NCI-H82 treated with DMSO at 0.1 percent for 48 hours (cell line): ENCODE results near the gene ADARB2.
"Not testable (repeated sequence)": the region's sequence is repeated elsewhere in the genome, so short reads cannot be mapped to it uniquely, and the experiment has no call there.

ENCODE experiments used
- DNase-seq: peaks from one replicate; lab custom pipeline; 2025; ENCODE audit not compliant: unreplicated experiment; lab: John Stamatoyannopoulos, UW

Gene ADARB2

DNA sequence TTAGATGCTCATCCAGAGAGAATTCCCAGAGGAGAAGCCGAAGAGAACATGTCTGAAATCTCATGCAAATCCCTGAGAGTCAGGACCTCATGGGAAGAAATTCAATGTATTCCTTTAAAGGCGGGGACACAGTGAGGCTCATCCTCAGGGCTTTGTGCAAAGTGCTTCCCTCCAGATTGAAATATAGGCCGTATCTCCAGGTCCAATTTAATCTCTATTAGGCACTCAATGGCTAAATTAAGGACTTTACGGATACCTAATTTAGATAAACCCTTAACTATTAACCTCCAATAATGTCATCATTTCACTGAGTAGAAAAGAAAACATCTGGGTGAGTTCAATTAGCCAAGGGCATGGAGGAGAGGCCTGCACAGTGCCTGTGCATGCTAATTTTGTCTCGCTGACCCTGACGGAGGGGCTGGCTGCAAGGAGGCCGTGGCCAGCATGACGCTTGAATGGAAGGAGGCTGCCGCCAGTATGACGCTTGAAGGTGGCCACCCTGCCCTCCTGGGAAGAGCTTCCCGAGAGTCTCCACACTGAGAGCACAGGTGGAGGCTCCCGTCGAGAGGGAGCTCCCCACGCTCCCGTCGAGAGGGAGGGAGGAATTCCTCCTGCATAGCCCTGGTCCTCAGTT is 287.6 kb downstream of the ADARB2 start:
- no peak for DNase-seq

DNA sequence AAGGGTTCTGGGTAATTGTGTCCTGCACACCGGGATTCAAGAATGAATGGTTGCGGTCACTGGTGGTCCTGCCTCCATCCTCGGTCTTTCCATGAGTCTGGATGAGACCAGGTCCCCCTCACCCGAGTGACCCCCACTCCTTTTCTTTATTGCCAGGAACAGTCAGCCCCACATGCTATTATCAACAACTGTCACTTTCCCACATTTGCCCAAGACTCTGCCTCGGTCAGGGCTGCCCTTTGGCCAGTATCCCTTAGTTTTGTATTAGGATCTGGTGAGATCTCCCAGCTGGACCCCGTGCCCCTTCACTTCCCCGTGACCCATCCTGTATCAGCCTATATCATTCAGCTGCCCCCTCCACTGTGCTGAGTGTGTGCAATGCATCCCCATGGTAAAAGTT is 288.3 kb downstream of the ADARB2 start:
- DNase-seq: no peak

DNA sequence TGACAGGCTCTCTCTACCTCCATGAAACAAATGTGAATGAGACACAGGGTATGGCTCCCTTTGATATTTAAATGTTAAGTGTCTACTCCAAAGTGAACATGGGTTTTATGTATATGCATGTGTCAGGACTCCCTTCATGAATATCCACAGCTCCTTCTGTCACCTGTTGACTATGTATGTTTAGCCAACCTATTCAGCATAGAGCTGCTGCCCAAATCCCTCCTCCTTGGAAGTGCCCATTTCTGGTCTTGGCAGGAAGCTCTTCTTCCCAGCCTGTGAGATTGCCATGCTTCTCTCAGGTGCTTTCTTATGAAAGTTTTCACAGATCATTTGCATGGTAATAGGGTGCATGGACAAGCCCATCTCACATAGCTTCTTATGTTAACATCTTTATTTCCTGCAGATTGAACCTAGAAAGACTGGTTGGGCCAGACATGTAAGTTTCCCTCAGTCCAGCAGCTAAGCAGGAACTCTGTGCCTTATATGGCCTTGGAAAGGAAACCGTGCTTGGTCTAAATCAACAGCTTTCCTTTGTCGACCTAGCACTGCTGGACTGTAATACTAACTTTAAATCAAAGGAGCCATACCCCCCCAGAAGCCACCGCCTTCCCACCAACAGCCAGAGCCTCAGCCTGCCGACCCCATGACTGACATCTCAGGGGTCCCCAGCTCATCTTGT is 288.9 kb downstream of the ADARB2 start:
- no peak for DNase-seq

DNA sequence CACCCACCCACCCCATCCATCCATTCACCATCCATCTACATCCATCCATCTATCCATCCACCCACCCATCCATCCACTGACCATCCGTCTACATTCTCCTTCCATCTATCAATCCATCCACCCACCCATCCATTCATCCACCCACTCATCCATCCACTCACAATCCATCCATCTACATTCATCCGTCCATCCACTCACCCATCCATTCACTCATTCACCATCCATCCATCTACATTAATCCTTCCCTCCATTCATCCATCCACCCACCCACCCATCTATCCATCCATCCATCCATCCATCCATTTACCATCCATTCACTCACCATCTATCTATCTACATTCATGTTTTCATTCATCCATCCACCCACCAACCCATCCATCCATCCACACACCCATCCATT is 292.5 kb downstream of the ADARB2 start:
- no peak for DNase-seq

DNA sequence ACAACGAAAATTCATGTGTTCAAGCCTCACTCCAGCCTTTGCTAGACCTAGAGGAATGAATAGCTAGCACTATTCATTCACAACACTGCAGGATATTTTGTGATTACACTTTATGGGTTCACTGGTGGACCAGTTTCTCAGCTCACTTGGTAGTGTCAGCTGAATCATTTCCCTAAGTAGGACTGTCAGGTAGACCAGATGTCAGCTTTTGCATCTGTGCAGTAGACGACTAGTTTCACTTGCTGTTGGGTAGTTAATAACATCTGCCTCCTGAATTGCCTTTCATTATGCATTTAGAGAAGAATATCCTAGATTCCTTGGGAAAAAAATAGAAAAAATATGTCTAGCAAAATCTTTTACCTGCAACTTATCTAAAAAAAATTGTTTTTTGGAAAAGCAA is 296.4 kb downstream of the ADARB2 start:
- no peak for DNase-seq

DNA sequence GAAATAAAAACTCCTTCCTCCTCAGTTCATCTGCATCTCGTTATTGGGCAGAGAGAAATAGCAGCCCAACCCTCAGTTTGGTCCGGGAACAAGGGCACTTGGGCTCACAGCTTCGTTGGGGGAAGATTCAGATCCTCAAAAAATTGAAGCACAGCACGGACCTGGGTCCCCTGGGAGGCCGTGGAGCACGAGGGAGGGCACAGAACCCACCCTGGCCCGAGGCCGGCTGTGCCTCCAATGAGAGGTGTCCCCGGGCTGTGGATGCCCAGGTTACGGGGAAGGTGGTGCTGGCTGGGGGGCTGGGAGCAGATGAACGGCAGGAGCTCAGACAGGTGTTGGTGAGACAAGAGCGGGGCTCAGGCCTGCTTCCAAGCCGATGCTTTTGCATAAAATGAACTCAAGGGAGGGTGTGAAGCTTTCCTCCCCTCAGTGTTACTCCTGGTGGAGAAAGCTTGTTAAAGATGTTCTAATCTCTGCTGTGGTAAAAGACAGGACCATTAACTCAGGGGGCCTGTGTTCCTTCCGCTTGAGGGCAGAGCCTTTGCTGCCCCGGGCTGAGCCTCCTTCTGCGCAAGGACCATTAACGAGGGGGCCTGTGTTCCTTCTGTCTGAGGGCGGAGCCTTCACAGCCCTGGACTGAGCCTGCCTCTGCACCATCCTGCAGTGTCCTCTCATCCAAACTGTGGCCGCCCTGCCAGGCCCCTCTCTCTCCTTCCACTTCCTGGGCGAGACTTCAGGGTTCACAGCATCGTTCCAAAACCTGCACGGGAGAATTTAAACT is 302.2 kb downstream of the ADARB2 start:
- DNase-seq: no peak

DNA sequence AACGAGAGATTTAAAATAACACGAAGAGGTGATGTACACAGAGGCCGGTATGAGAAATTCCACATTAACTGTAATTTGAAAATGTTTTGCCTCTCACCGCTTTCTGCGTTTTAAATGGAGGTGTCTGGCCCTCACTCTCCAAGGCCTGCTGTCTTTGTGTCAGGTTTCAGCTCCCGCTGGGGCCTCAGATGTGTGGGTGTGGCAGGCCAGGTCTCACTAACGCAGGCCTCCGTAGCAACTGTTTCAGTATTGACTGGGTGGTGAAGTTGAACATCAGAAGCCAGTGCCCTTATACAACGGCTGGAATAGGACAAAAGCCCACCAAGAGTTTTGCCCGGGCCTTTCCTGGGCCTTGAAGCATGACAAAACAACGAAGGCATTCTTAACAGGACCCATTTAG is 303.1 kb downstream of the ADARB2 start:
- DNase-seq: no peak

DNA sequence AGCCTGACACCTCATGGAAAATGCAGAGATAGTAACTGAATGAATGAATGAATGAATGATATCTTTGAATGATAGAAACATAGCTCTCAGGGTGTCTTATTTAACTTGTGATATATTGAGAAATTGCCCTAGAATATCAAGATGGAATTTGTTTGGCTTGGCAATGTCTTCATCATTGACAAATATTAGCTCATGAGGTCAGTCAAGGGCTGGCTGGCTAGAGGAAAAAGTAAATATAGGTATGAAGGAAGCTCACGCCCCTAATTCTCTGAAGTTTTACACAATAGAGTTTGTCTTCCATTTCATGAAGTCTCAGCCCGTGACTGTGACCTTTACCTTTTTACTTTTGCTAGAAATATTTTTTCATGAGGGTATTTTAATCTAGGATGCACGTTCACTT is 305.2 kb downstream of the ADARB2 start:
- no peak for DNase-seq

DNA sequence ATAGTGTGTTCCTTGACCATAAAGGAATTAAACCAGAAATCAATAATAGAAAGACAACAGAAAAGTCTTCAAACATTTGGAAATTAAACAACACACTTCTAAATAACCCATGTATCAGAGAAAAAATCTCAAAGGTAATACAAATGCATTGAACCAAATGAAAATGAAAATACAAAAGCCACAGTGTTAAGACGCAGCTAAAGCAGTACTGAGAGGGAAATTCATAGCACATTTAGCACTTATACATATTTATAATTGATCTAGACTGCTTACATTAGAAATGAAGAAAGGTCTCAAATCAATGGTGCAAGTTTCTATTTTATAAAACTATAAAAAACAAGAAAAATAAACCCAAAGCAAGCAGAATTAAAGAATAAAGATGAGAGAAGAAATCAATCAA is 306.1 kb downstream of the ADARB2 start:
- no peak for DNase-seq

DNA sequence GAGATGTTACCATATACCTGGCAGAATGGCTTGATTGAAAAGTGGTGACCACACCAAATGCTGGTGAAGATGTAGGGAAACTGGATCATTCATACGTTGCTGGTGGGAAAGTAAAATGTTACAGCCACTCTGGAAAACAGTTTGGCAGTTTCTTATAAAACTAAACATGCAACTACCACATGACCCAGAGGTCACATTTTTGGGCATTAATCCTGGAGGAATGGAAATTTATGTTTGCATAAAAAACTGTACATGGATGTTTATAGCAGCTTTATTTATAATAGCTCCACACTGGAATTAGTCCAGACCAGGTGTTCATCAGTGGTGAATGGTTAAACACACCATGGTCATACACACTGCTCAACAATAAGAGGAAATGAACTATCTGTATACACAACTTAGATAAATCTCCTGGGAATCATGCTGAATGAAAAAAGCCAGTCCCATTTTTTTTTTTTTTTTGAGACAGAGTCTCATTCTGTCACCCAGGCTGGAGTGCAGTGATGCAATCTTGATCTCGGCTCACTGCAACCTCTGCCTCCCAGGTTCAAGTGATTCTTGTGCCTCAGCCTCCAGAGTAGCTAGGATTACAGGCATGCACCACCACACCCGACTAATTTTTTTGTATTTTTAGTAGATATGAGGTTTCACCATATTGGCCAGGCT is 309.7 kb downstream of the ADARB2 start:
- DNase-seq: not testable (repeated sequence)

DNA sequence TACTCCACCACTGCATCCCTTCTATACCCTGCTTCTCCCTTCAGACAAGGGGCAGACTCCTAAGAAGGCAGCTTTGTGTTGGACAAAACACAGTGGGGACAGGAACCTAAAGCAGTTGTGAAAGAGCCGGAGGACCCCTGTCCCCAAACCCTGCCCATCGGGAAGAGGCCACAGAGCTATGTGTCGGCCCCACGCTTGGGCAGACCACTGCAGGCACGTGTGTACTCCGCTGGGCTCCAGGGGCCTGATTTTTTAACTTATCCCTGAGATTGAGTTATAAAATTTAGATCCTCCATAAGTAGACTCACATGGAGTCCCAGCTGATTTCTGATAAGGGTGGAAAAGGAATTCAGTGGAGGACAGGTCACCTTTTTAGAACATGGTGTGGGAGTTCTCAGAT is 310.5 kb downstream of the ADARB2 start:
- DNase-seq: no peak

DNA sequence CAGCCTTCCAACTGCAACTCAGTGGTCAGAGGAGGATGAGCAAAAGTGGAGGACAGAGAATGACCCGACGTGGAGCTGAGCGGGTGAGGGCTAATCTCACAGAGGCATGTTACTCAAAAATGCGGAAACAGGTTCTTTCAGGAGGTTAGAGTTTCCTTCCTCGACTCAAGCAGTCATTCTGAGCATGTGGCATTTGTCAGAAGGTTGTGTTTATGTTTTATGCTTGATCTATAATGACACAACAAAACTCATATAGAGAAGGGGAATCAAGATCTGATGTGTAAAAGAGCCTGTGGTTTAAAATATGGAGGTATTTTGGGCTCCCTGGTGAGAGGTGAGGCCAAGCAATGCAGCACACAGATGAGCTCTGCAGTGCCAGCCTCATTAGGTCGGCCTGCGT is 311.4 kb downstream of the ADARB2 start:
- DNase-seq: no peak

DNA sequence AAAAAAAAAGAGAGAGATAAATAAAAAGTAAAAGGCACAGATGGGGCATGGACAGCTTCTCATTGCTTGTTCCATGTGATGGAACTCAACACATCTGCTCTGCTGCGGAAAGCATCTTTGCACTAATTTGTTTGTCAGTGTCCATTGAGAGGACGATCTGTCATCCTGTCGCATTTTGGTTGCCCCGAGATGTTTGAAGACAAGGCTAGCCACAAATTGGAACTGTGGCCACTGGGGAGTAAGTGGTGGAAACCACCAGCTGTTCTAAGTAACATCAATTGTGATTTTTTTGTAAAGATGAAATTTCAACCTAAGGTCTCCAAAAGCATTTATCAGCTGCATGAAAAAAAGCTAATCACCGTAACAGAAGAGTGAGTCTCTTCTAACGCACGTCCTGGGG is 312.7 kb downstream of the ADARB2 start:
- DNase-seq: no peak

DNA sequence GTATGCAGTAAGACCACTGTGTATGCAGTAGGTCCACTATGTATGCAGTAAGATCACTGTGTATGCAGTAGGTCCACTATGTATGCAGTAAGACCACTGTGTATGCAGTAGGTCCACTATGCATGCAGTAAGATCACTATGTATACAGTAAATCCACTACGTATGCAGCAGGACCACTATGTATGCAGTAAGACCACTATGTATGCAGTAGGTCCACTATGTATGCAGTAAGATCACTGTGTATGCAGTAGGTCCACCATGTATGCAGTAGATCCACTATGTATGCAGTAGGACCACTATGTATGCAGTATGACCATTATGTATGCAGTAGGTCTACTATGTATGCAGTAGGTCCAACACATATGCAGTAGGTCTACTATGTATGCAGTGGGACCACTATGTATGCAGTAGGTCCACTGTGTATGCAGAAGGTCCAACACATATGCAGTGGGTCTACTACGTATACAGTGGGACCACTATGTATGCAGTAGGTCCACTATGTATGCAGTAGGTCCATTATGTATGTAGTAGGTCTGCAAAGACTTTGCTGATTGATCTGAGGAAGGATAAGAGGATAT is 313.6 kb downstream of the ADARB2 start:
- no peak for DNase-seq

DNA sequence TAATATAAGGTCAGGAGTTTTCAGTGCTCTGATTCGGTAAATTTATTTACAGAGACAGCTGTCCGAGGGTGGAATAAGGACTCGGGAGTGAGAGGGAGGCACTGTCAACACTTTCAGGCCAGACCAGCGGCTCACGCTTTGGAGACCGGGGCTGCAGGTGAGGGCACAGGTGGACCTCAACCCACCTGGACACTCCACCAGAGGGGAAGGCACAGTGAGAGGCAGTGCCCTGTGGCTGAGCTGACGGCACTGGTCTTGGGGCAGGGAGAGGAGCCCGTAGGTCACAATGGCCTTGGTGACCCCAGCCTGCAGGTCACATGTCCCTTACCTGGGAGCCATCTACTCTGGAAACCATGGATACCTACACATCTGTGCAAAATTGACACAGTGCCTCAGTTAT is 315.1 kb downstream of the ADARB2 start:
- no peak for DNase-seq

DNA sequence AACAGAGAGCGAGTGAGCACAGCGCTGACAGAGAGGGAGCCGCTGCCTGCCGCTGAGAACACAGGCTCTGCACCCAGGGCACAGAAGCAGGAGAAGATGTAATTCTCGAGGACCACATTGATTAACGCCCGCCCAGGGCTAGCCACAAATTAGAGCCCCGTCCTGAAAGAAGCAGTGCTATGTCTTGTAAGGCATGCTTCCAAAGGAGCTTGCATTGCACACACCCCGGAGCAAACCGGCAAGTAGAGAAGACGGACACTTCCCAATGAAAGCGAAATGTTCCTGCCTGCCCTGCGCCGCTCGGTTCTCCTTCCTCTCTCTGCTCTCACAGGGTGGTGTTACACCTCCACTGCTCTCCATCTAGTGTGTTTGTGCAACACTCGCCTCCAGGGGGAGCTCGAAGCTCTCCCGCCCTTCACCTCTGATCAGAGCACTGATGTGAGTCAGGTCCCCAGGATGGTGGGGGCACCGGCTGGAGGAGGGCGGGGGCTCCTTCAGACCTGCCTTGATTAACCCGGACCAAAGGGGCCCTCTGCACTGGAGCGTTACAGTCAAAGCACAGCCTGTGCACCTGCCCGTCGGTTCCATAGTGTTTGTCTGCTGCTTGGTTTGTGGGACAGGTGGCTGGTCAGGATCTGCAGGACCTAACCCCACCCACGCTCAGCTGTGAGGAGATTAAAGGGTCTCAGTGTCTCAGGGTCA is 316.5 kb downstream of the ADARB2 start:
- DNase-seq: peak; percentile 31

DNA sequence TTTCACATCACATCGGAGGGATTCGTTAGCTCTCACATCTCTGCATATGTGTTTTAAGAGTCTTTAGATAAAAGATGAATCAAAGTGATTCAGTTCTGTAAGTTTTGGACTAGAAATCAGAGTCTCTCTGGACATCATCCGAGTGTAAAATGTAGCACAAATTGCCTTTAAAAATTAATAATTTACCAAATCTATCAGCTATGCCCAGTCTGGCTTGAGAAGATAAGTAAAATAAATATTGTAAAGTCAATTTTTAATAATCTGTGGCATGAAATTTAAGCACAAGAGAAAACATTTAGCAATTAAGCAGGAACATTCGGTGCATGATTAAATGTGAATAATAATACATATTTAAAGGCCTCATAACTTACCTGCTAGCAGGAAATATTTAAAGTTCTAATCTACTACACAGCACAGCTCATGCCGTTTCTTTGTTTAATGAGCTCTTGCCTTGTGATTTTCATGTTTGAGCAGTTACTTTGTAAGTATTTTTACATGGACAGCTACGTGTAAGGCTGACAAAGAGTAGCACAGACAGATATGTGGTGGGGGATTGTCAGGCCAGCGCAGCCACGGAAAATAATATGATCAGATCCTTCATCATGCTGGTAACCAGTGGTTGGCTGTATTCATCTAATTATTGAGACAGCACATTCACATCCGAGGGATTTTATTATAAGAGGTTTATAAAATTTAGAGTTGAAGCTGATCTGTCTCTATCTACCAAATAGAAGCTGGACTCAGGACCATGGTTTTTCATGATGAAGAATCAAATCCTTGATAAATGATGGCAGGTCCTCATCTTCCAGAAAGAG is 317.3 kb downstream of the ADARB2 start:
- no peak for DNase-seq

DNA sequence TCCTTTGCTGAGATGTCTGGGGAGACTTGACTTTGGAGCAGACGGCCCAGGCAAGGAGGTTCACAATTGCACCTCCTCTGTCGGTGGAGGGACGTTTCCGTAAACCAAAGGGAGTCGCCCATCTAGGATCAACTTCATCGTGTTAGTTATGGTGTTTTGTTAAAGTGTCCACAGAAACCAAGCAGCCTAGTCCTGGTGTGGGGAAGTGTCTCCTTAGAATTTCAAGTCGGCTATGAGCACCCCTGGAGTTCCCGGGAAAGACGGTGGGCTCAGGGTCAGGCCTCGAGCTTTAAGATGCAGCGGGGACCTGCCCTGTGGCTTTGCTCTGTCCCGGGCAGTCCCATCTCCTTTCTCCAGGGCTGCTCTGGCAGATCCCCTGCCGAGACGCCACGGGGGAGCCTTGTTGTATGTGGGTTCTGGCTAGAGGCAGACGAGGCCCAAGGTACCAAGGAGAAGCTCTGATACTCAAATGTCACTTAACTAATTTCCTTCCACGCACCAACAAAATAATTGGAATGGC is 319.2 kb downstream of the ADARB2 start:
- no peak for DNase-seq

DNA sequence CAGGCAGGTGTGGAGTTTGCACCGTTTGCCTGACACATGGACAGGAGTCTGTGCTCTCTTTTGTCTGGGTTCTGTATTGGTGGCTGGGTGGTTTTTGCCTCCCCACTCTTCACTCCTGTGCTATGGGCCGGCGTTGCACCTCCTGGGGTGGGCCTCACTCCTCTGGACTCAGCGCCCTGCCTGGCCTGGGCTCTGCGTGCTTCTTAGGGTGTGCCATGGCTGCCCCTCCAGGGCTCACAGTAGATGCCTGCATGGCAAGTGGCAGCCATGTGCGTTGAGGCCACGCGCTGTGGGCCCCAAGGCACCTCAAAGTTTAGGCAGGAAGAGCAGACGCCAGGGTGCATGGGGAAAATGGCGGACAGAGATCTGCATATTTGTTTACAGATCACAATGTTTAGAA is 319.8 kb downstream of the ADARB2 start:
- DNase-seq: no peak
